GM23338 (cell line): ENCODE measurements around the gene CAPNS1. TPM values are rescaled to one million over a fixed set of nuclear protein-coding genes. Genes with fewer than 3 reads are reported as not detected.

ENCODE experiments used
- ATAC-seq: fragments of 200-7000 bp; cut with Tn5 transposase; 3 replicates; pipeline ENCODE4 v1.9.1; 2020
- DNase-seq: peaks from one replicate; pipeline ENCODE4 v3.0.0-alpha.2; 2015; ENCODE audit warnings: low spot score
- H2AFZ ChIP-seq: fragments of 200-600 bp; sonication (generic); 2 replicates; pipeline ENCODE4 v1.8.0; 2016; ENCODE audit warnings: antibody characterized with exemption, mild to moderate bottlenecking, moderate library complexity
- H3F3A ChIP-seq: fragments of 200-600 bp; sonication (generic); replicated peaks from 2 replicates; pipeline ENCODE4 v1.8.0; 2017; ENCODE audit warnings: antibody characterized with exemption, mixed run types, low read depth
- H3K27ac ChIP-seq: fragments of 200-600 bp; sonication (generic); 2 replicates; pipeline ENCODE4 v1.6.1; 2016; ENCODE audit warnings: low read depth
- H3K27me3 ChIP-seq: fragments of 200-600 bp; sonication (generic); 2 replicates; pipeline ENCODE4 v1.8.0; 2016; ENCODE audit warnings: mild to moderate bottlenecking, mixed run types, moderate library complexity; ENCODE audit not compliant: insufficient read depth
- H3K36me3 ChIP-seq: fragments of 200-600 bp; sonication (generic); 2 replicates; pipeline ENCODE4 v1.8.0; 2016; ENCODE audit warnings: mild to moderate bottlenecking; ENCODE audit not compliant: insufficient read depth
- H3K4me1 ChIP-seq: fragments of 200-600 bp; sonication (generic); 2 replicates; pipeline ENCODE4 v1.8.0; 2016; ENCODE audit warnings: mild to moderate bottlenecking, moderate library complexity; ENCODE audit not compliant: insufficient read depth
- H3K4me2 ChIP-seq: fragments of 200-600 bp; sonication (generic); 2 replicates; pipeline ENCODE4 v1.7.1; 2017; ENCODE audit warnings: mixed run types
- H3K4me3 ChIP-seq: fragments of 200-600 bp; sonication (generic); 2 replicates; pipeline ENCODE4 v1.6.1; 2016; ENCODE audit warnings: mixed run types
- H3K79me2 ChIP-seq: fragments of 200-600 bp; sonication (generic); replicated peaks from 2 replicates; pipeline ENCODE4 v1.8.0; 2017; ENCODE audit warnings: mild to moderate bottlenecking; ENCODE audit not compliant: insufficient read depth
- H3K9me2 ChIP-seq: fragments of 200-600 bp; sonication (generic); 2 replicates; pipeline ENCODE4 v1.8.0; 2017; ENCODE audit not compliant: insufficient read depth
- H4K20me1 ChIP-seq: fragments of 200-600 bp; sonication (generic); replicated peaks from 2 replicates; pipeline ENCODE4 v1.8.0; 2017; ENCODE audit warnings: mild to moderate bottlenecking; ENCODE audit not compliant: insufficient read depth
- H3K27ac Mint-ChIP-seq: 2 replicates; pipeline ENCODE4 v1.8.0; 2020; ENCODE audit warnings: inconsistent platforms, mild to moderate bottlenecking, moderate library complexity, mixed read lengths
- H3K27me3 Mint-ChIP-seq: 3 replicates; pipeline ENCODE4 v1.8.0; 2022; ENCODE audit warnings: low read depth, mild to moderate bottlenecking, moderate library complexity, mixed read lengths, inconsistent platforms; ENCODE audit not compliant: insufficient read depth, poor library complexity
- H3K36me3 Mint-ChIP-seq: 3 replicates; pipeline ENCODE4 v1.8.0; 2021; ENCODE audit warnings: low read depth, mild to moderate bottlenecking, inconsistent platforms, moderate library complexity, mixed read lengths
- H3K4me1 Mint-ChIP-seq: 3 replicates; pipeline ENCODE4 v1.8.0; 2020; ENCODE audit warnings: mild to moderate bottlenecking, inconsistent platforms, mixed read lengths
- H3K4me3 Mint-ChIP-seq: 3 replicates; pipeline ENCODE4 v1.8.0; 2021; ENCODE audit warnings: moderate library complexity, mild to moderate bottlenecking, inconsistent platforms, mixed read lengths
- H3K9me3 Mint-ChIP-seq: 3 replicates; pipeline ENCODE4 v1.8.0; 2020; ENCODE audit warnings: moderate library complexity, mild to moderate bottlenecking, inconsistent platforms, mixed read lengths
- CREB1 ChIP-seq: fragments of 250-450 bp; sonication (Bioruptor Pico); IDR thresholded peaks from 2 replicates; pipeline ENCODE4 v1.5.0; 2020; ENCODE audit warnings: low read depth, mild to moderate bottlenecking, moderate library complexity
- CTCF ChIP-seq, 2 experiments: fragments of 200-600 bp in 1 of 2; sonication (generic) in 1 of 2; conservative IDR thresholded peaks; 2 replicates each; pipeline versions ENCODE4 v1.5.1 to v1.6.1; 2016 to 2017; ENCODE audit warnings: antibody characterized with exemption in 2 of 2, low read depth in 2 of 2, mild to moderate bottlenecking in 2 of 2, moderate library complexity in 1 of 2
- ETS1 ChIP-seq: IDR thresholded peaks from 2 replicates; pipeline ENCODE4 v1.6.1; 2016; ENCODE audit warnings: antibody characterized with exemption
- EZH2 ChIP-seq: fragments of 200-600 bp; sonication (generic); IDR thresholded peaks from one replicate; pipeline ENCODE4 v1.8.0; 2017; ENCODE audit warnings: antibody characterized with exemption, mild to moderate bottlenecking, low read depth; ENCODE audit not compliant: unreplicated experiment
- EZH2phosphoT487 ChIP-seq: fragments of 200-600 bp; sonication (generic); IDR thresholded peaks from one replicate; pipeline ENCODE4 v1.8.1; 2018; ENCODE audit warnings: antibody characterized with exemption; ENCODE audit not compliant: unreplicated experiment
- JUNB ChIP-seq: IDR thresholded peaks from one replicate; pipeline ENCODE4 v1.6.1; 2016; ENCODE audit warnings: antibody characterized with exemption; ENCODE audit not compliant: unreplicated experiment
- POLR2AphosphoS5 ChIP-seq: IDR thresholded peaks from 2 replicates; pipeline ENCODE4 v1.6.1; 2016; ENCODE audit warnings: antibody characterized with exemption, low read depth
- REST ChIP-seq: IDR thresholded peaks from one replicate; pipeline ENCODE4 v1.6.1; 2018; ENCODE audit warnings: antibody characterized with exemption; ENCODE audit not compliant: unreplicated experiment
- STAT1 ChIP-seq: IDR thresholded peaks from one replicate; pipeline ENCODE4 v1.6.1; 2016; ENCODE audit warnings: antibody characterized with exemption; ENCODE audit not compliant: unreplicated experiment
- ZNF114 ChIP-seq: fragments of 250-450 bp; sonication (Bioruptor Pico); IDR thresholded peaks from 2 replicates; pipeline ENCODE4 v1.5.0; 2020; ENCODE audit warnings: mild to moderate bottlenecking, moderate library complexity
- ZNF331 ChIP-seq: fragments of 250-450 bp; sonication (Bioruptor Pico); IDR thresholded peaks from 2 replicates; pipeline ENCODE4 v1.5.0; 2020; ENCODE audit warnings: low read depth, mild to moderate bottlenecking, moderate library complexity
- ZNF462 ChIP-seq: fragments of 250-450 bp; sonication (Bioruptor Pico); IDR thresholded peaks from 2 replicates; pipeline ENCODE4 v1.5.0; 2020; ENCODE audit warnings: mild to moderate bottlenecking, moderate library complexity
- polyA plus RNA-seq: library from polyadenylated mRNA; unstranded; fragments of >200 nt; fragmentation: Nextera tagmentation; extraction: Ambion mirVana; gene quantifications from 2 replicates; pipeline ENCODE4 v1.2.1, GENCODE V29; 2016
- total RNA-seq: library from RNA; depleted of rRNA; stranded (reverse); fragments of >200 nt; shearing (Covaris generic); gene quantifications from 2 replicates; pipeline ENCODE4 v1.2.3, GENCODE V29; 2014

CAPNS1 gene
- total and polyA plus RNA-seq, 2 experiments from 2014 or later: 123 to 227 TPM

GRCh38 chr19:36128392-36128736, 11.5 kb upstream of the CAPNS1 start:
- H3K27me3 Mint-ChIP-seq: peaks cover 16% of the 10 kb centered on the region
- peak overlapping the region; percentile 76 for H3K4me2 ChIP-seq
- peak overlapping the region; percentile 86 for H3K4me3 Mint-ChIP-seq
- peak overlapping the region; percentile 87 for H3K27ac ChIP-seq
- TF ChIP-seq POLR2AphosphoS5 (no peak), ZNF331 (CRISPR knock-in tag) (no peak), EZH2 (no peak), STAT1 (no peak), ZNF462 (no peak), CREB1 (CRISPR knock-in tag) (no peak), ZNF114 (CRISPR knock-in tag) (no peak), ETS1 (no peak), CTCF (conservative IDR thresholded peaks at IDR 0.05; ENCODE audit: low read depth in 2 of 2) (no peak), EZH2phosphoT487 (no peak), REST (no peak), JUNB (no peak)
- DNase-seq (peak; percentile 51), ATAC-seq (peak; percentile 27)
- no peaks in the 10 kb centered on the region; the same call in 1 of the 2 replicates for H3K4me1 ChIP-seq
- peaks cover 27% of the 10 kb centered on the region for H3K36me3 Mint-ChIP-seq
- H4K20me1 ChIP-seq: no peaks in the 10 kb centered on the region
- peak overlapping the region; percentile 93 for H3K27ac Mint-ChIP-seq
- H3K4me3 ChIP-seq: peak overlapping the region; percentile 59
- no peaks in the 10 kb centered on the region for H3K27me3 ChIP-seq
- no peaks in the 10 kb centered on the region for H3K36me3 ChIP-seq
- no peaks in the 10 kb centered on the region for H3K79me2 ChIP-seq
- H3K4me1 Mint-ChIP-seq: peaks cover 5% of the 10 kb centered on the region
- no peaks in the 10 kb centered on the region for H3K9me2 ChIP-seq
- peaks cover 5% of the 10 kb centered on the region; the same call in 2 of the 3 replicates for H3K9me3 Mint-ChIP-seq
- H2AFZ ChIP-seq: peak overlapping the region; percentile 44; the same call in 1 of the 2 replicates
- H3F3A ChIP-seq: peaks cover 11% of the 10 kb centered on the region
